Smooth muscle cell (in vitro differentiated cells): ENCODE measurements around the gene NTHL1. TPM values are rescaled to one million over a fixed set of nuclear protein-coding genes. Genes with fewer than 3 reads are reported as not detected.
A peak's percentile ranks its signal among the peaks of the same experiment; 100 is the strongest.

Experiments used
- DNase-seq: peaks from one replicate; lab custom pipeline; 2025; ENCODE audit not compliant: unreplicated experiment; lab: John Stamatoyannopoulos, UW
- H2AFZ ChIP-seq: fragments of 200-600 bp; sonication (generic); 2 replicates; pipeline ENCODE4 v1.6.0; 2016; ENCODE audit warnings: antibody characterized with exemption, low read depth, mild to moderate bottlenecking
- H3F3A ChIP-seq: fragments of 200-600 bp; sonication (generic); 2 replicates; pipeline ENCODE4 v1.6.0; 2017; ENCODE audit warnings: antibody characterized with exemption, low read depth
- H3K27ac ChIP-seq: fragments of 200-600 bp; sonication (generic); 2 replicates; pipeline ENCODE4 v1.5.1; 2016; ENCODE audit warnings: low read depth, mild to moderate bottlenecking
- H3K27me3 ChIP-seq: fragments of 200-600 bp; sonication (generic); 2 replicates; pipeline ENCODE4 v1.6.1; 2016; ENCODE audit warnings: low read depth, mild to moderate bottlenecking
- H3K36me3 ChIP-seq: fragments of 200-600 bp; sonication (generic); 2 replicates; pipeline ENCODE4 v1.5.1; 2016; ENCODE audit warnings: low read depth
- H3K4me1 ChIP-seq: fragments of 200-600 bp; sonication (generic); 2 replicates; pipeline ENCODE4 v1.5.1; 2016; ENCODE audit warnings: low read depth
- H3K4me2 ChIP-seq: fragments of 200-600 bp; sonication (generic); 2 replicates; pipeline ENCODE4 v1.6.0; 2016; ENCODE audit warnings: mild to moderate bottlenecking
- H3K4me3 ChIP-seq: fragments of 200-600 bp; sonication (generic); 2 replicates; pipeline ENCODE4 v1.5.1; 2016; ENCODE audit warnings: mild to moderate bottlenecking
- H3K79me2 ChIP-seq: fragments of 200-600 bp; sonication (generic); 2 replicates; pipeline ENCODE4 v1.6.0; 2016; ENCODE audit warnings: low read depth, mild to moderate bottlenecking
- H3K9ac ChIP-seq: fragments of 200-600 bp; sonication (generic); 2 replicates; pipeline ENCODE4 v1.6.0; 2016; ENCODE audit warnings: low read depth
- H3K9me3 ChIP-seq: fragments of 200-600 bp; sonication (generic); replicated peaks from 2 replicates; pipeline ENCODE4 v1.5.1; 2016; ENCODE audit warnings: low read depth
- H4K20me1 ChIP-seq: fragments of 200-600 bp; sonication (generic); 2 replicates; pipeline ENCODE4 v1.6.0; 2016; ENCODE audit warnings: low read depth
- CTCF ChIP-seq: fragments of 200-600 bp; sonication (generic); IDR thresholded peaks from 2 replicates; pipeline ENCODE4 v1.5.1; 2017; ENCODE audit warnings: borderline replicate concordance, mild to moderate bottlenecking, antibody characterized with exemption; ENCODE audit not compliant: insufficient read depth, poor library complexity, severe bottlenecking
- WGBS: methylation state at CpG from one replicate; pipeline ENCODE4 v1.1.7; 2016; ENCODE audit warnings: low lambda C conversion rate; 5-methylcytosine and 5-hydroxymethylcytosine counted together
- polyA plus RNA-seq: library from polyadenylated mRNA; unstranded; fragments of >200 nt; fragmentation: Nextera tagmentation; extraction: Ambion mirVana; gene quantifications from 2 replicates; pipeline ENCODE4 v1.2.1, GENCODE V29; 2016
- total RNA-seq: library from RNA; depleted of rRNA; stranded (reverse); fragments of >200 nt; gene quantifications from 2 replicates; pipeline ENCODE4 v1.2.3, GENCODE V29; 2014

The NTHL1 gene
- total and polyA plus RNA-seq, 2 experiments from 2014 or later = 23.8 to 39.3 TPM

DNA sequence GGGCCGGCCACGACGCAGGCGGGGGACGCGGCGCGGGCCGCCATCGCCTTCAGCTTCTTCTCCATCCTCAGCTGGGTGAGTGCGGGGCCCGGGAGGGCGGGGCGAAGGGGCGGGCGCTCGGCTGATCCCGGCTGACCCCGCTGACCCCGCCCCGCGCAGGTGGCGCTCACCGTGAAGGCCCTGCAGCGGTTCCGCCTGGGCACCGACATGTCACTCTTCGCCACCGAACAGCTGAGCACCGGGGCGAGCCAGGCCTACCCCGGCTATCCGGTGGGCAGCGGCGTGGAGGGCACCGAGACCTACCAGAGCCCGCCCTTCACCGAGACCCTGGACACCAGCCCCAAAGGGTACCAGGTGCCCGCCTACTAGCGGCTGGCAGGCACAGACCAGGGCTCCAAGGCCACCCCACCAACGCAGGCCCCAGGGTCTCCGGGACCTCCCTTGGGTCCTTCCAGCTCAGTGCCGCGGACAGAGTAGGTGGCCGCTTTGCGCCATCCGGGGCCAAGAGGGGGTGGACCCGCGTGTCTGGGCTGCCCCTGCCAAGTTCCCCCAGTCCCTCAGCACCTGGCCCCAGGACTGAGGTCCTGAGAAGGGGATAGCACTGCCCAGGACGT, 54.8 kb downstream of the NTHL1 start:
- Histone ChIP-seq H4K20me1 (peaks cover 5% of the 10 kb centered on the region), H2AFZ (no peak overlapping the region), H3K9ac (no peak overlapping the region), H3K4me3 (no peak overlapping the region), H3K27ac (no peak overlapping the region), H3K4me2 (peak overlapping the region; percentile 63), H3K79me2 (no peaks in the 10 kb centered on the region), H3K4me1 (peaks cover 10% of the 10 kb centered on the region), H3K9me3 (no peaks in the 10 kb centered on the region), H3K27me3 (peaks cover 37% of the 10 kb centered on the region), H3F3A (peaks cover 33% of the 10 kb centered on the region), H3K36me3 (no peaks in the 10 kb centered on the region)
- no peak for TF ChIP-seq CTCF
- DNase-seq = no peak
- WGBS = 93% methylated on average over 15 of the region's 50 CpGs

GRCh38 chr16:1991948-1992703, 55.5 kb downstream of the NTHL1 start:
- no peaks in the 10 kb centered on the region for H3K79me2 ChIP-seq
- TF ChIP-seq CTCF = no peak
- no peaks in the 10 kb centered on the region for H3K36me3 ChIP-seq
- peaks cover under 1% of the 10 kb centered on the region for H4K20me1 ChIP-seq
- H3K9ac ChIP-seq = no peak overlapping the region
- DNase-seq = peak; percentile 91
- no peaks in the 10 kb centered on the region for H3K9me3 ChIP-seq
- 9% methylated on average over 25 of the region's 96 CpGs for WGBS
- H3K4me2 ChIP-seq = peak overlapping the region; percentile 81
- peak overlapping the region; percentile 23 for H3K4me3 ChIP-seq
- peaks cover 39% of the 10 kb centered on the region for H3K27me3 ChIP-seq
- H3K27ac ChIP-seq = no peak overlapping the region
- peaks cover 29% of the 10 kb centered on the region for H3F3A ChIP-seq
- H2AFZ ChIP-seq = no peak overlapping the region
- peaks cover 10% of the 10 kb centered on the region for H3K4me1 ChIP-seq

DNA sequence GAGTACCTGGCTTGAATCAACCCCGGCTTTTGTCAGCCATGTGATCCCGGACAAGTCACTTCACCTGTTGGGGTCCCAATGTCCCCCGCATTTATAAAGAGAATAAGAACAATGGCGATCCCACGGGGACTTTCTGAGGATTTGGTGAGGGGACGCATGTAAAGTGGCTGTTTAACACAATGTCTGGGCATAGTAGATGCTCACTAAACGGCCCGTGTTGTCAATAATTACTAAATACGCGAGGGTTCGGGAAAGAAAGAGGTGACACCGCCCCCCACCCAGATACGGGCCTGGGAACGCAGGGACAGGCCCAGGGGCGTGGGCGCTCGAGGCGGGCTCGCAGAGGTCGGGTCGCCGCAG, 56.1 kb downstream of the NTHL1 start:
- Histone ChIP-seq H3K27ac (no peak overlapping the region), H3K9ac (no peak overlapping the region), H3K36me3 (no peaks in the 10 kb centered on the region), H3K27me3 (peaks cover 39% of the 10 kb centered on the region), H3K4me1 (peaks cover 10% of the 10 kb centered on the region), H3K79me2 (no peaks in the 10 kb centered on the region), H3K9me3 (no peaks in the 10 kb centered on the region), H3K4me3 (peak overlapping the region; percentile 23), H4K20me1 (no peaks in the 10 kb centered on the region), H3K4me2 (peak overlapping the region; percentile 81), H2AFZ (no peak overlapping the region), H3F3A (peaks cover 24% of the 10 kb centered on the region)
- DNase-seq = no peak
- TF ChIP-seq CTCF = no peak
- 21% methylated on average over 22 of the region's 22 CpGs for WGBS
